Measurements from ENCODE around the gene ARID3C.
"Not testable (repeated sequence)": the region's sequence is repeated elsewhere in the genome, so short reads cannot be mapped to it uniquely, and the experiment has no call there.

Gene ARID3C

DNA sequence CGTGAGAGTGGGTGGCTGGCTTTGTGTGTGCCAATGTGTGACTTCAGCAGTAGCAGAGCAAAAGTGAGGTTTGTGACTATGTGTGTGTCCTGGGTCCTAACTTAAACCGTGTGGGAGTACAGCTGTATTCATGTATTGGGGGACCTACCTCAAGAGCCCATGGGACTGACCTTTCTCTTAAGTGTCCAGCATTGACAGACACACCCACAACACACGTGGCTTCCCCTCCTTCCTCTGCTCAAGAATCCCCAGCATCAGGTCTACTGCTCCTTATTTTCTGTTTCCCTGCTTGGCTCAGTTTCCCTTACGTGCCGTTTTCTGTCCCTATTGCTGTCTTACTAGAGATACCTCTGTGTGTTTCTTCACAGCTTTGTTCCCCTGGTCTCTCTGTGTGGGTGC lies 23.7 kb upstream of the ARID3C start:
- no peak for DNase-seq (ENCODE audit: low spot score)

DNA sequence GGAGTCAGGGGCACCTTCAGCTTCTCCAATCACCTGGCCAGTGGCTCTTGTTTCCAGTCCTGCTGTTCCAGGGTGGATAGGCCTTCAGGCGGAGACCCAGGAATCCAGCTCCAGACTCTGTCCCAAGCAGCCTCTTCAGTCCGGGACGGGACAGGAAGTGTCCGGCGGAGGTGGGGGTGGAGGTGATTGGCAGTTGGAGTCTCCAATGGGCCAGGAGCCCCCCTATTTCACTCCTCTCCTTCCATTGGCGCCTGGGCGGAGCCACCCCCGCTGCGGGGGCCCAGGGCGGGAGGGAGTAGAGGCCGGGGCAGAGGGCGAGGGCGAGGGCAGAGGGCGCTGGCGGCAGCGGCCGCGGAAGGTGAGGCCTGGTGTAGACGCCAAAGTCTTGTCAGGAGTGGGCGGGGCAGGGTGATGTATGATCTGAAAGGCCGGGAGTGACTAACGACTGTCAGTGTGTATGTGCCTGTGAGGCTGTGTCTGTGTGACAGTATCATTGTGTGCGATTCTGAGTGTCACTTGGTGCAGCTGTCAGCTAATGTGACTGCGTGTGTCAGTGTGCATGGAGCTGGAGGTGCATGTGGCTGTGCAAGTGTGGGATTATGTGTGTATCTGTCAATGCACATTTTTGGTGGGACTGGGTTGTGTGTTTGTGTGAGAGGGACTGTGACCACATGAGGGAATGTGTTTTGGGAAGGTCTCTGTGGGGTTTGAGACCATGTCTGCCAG lies 23.2 kb upstream of the ARID3C start, which contains the start of gene IL11RA:
IL11RA (plus strand) TSS at position 310 of the 726 bp plus-strand sequence. CDS start 3,033 bp downstream, outside the sequence.
- peak; percentile 84 for DNase-seq (ENCODE audit: low spot score)

DNA sequence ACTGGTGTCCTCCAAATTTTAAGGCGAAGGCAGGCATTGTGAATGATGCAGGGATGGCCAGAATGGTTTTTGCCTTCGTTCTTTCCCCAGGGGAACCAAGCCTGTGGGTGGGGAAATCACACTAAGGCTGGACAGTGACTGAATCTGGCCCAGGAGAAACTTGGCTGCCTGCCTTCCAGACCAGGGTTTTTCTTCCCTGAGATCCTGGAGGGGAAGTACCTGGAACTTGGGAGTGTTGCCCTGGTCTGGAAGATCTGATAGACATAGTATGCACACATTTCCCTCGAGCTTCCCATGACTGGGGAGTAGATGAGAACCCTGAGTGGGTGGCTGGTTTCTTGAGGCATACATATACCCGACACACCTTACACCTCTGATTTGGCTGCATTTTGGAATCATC lies 22.5 kb upstream of the ARID3C start:
- no peak for DNase-seq (ENCODE audit: low spot score)

DNA sequence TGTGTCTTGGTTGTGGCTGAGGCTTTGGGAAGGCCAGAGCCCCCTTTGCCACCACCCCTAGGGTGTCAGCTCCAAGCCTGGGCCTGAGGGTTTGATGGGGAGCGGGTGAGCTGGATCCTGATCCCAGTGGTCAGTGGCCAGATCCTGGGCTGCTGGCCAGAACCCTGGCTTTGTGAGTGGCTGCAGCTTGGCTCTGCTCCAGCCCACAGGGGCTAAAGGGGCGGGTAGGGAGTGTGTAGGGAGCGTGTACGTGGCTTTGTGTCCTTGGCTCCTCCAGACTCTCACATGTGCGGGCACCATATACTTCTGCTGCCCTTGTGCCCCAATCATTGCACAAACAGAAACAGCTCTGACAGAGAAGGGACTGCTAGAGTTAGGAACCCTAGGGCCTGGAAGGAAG lies 21.9 kb upstream of the ARID3C start:
- DNase-seq (ENCODE audit: low spot score): no peak

DNA sequence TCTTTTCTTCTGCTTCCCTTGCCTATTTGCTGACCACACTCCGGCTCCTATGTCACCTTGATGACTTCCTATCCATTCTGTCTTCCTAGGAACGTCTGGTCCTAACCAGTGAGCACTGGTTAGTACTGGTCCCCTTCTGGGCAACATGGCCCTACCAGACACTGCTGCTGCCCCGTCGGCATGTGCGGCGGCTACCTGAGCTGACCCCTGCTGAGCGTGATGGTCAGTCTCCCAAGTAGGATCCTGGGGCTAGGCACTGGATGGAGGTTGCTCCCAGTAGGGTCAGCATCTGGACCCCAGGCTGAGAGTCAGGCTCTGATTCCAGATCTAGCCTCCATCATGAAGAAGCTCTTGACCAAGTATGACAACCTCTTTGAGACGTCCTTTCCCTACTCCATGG lies 19.8 kb upstream of the ARID3C start:
- DNase-seq (ENCODE audit: low spot score): no peak

DNA sequence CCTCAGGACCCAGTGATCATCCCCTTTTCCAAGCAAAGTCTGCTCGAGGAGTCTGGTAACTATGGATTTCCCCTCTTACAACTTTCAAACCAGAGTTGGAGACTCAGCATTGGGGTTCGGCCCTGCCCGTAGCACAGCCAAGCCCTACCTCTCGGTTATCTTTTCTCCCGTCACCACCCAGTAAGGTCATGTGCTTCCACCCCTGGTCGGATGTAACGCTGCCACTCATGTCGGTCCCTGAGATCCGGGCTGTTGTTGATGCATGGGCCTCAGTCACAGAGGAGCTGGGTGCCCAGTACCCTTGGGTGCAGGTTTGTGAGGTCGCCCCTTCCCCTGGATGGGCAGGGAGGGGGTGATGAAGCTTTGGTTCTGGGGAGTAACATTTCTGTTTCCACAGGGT lies 18.8 kb upstream of the ARID3C start:
- DNase-seq (ENCODE audit: low spot score): no peak

DNA sequence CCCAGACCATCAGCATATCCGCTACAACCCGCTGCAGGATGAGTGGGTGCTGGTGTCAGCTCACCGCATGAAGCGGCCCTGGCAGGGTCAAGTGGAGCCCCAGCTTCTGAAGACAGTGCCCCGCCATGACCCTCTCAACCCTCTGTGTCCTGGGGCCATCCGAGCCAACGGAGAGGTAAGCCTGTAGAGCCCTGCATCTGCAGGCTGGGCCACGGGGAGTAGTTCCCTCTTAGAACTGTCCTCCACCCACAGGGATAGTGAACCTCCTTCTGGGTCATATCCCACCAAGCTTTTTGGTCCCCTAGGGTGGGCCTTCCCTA lies 18.2 kb upstream of the ARID3C start:
- no peak for DNase-seq (ENCODE audit: low spot score)

DNA sequence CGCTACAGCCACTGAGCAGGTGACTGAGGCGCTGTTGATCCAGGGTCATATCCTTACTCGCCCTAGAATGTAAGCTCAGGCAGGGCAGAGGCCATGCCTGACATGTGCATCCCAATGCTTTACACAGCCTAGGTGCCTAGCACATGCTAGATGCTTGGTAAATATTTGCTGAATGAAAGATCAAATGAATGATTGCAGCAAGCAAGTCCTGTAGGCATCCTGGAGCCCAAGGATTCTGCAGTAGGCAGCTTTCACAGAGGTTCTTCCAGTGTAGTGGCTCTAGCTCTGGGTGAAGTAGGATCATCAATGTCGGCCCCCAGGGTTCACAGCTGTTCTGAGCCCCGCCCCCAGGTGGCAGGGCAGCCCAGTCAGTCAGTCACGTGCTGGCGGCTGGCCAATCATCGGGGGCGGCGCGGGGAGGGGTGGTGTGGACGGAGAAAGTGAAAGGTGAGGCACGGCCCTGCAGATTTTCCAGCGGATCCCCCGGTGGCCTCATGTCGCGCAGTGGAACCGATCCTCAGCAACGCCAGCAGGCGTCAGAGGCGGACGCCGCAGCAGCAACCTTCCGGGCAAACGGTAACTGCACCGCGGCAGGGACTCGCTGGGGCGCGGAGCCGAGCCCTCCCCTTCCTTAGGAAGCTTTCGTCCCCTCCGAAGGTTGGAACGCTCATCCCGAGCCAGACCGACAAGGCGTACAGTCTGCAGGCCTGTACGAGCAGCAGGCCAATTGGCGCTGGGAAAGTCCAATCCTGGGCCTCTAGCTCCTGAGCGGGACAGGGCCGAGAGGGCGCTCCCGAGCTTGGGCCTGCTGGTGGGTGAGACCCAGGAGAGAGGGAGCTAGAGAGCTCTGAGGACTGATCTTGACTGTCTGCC lies 17.6 kb upstream of the ARID3C start, which contains the start of gene GALT:
GALT (plus strand) TSS at position 465 of the 873 bp plus-strand sequence; CDS start at position 495, 30 bp downstream.
- peak; percentile 84 for DNase-seq (ENCODE audit: low spot score)

DNA sequence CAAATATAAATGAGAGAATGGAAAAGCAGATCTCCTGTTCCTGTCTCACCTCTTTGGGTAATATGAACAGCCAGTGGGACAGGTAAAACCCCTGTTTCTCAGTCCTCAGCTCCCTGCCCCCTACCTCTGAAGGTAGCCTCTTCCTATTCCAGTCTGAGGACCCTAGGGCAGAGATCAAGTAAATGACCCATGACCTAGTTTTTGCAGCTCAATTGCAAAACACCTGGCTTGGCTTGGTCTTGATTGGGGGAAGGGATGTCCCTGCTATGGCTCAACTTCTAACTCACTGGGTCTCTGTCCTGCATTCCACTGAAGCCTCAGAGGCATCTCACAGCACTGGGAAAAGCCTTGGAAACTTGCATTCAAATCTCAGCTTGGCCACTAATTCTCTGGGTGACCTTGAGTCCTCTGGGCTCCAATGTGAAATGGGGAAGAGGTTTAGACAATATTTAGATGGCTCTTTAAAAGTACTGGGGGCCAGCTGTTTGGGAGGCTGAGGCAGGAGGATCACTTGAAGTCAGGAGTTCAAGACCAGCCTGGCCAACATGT lies 16.0 kb upstream of the ARID3C start:
- no peak for DNase-seq (ENCODE audit: low spot score)

DNA sequence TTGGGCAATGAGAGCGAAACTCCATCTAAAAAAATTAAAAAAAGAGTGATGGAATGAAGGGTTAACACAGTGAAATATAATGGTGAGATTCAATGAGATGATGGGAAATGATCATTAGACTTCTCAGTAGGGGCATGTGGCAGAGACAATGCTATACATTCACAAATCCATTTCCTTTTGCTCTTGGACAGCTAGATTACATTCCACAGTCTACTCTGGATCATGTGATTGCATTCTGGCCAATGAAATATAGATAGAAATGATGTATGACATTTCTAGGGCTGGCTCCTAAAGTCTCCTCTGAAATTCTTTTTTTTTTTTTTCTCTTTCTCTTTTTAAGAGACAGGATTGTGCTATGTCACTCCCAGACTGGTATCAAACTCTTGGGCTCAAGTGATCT lies 13.8 kb upstream of the ARID3C start:
- DNase-seq (ENCODE audit: low spot score): no peak

DNA sequence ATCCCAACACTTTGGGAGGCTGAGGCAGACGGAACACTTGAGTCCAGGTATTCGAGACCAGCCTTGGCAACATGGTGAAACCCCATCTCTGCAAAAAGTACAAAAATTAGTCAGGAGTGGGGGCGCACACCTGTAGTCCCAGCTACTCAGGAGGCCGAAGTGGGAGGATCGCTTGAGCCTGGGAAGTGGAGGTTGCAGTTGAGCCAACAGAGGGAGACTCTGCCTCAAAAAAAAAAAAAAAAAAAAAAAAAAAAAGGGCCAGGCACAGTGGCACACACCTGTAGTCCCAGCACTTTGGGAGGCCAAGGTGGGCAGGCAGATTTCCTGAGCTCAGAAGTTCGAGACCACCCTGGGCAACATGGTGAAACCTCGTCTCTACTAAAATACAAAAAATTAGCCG lies 10.5 kb upstream of the ARID3C start:
- DNase-seq (ENCODE audit: low spot score): not testable (repeated sequence)

DNA sequence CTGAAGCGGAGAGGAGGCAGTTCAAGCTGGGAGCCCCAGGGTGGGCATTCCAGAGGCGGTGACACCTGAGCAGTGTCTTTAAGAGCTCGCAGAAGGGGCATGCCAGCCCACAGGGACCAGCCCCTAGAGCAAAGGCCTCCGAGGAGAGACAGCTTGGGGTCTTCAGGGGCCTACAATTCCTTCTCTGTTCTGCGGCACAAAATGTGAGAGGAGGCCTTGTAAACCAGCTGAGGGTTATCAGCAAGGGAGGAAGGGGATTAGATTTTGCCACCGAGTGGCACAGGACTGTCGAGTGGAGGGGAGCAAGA lies 9.2 kb upstream of the ARID3C start:
- DNase-seq (ENCODE audit: low spot score): no peak

DNA sequence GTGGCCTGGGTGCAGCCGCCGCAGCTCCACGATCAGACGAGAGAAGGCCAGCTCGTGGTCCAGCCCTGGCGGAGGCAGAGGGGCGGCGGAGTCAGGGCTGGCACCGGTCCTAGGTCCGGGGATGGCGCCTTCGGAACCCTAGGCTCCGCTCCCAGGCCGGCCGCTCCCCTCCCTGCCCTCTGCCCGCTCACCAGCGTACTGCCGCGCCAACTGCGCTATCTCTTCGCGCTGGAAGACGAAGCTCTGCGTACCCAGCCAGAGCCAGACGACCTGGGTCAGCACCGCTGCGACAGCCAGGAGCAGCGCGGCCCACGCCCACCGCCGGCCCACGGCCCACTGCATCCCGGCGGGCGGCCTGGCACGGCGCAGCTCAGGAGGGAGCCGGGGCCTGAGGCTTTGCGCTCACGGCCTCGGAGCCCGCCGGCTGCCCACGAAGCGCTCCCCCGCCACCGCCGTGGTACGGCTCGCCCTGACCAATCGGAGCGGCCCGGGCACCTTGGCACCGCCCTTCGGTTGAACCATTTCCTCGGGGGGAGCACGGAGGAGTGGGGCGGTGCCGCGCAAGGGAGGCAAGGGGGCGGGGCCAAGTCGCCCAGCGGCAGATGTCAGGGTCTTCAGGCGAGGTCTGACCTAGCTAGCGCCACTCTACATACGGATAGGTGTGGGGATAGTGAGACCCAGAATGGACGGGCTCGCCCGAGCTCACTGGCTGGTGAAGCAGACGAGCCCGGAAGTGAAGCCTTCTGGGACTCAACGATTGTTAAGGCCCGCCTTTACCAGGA lies 8.7 kb upstream of the ARID3C start, which contains the start of gene SIGMAR1:
SIGMAR1 (minus strand) TSS at position 432 of the 782 bp plus-strand sequence; CDS start at position 342, 90 bp downstream.
- DNase-seq (ENCODE audit: low spot score): peak; percentile 77

DNA sequence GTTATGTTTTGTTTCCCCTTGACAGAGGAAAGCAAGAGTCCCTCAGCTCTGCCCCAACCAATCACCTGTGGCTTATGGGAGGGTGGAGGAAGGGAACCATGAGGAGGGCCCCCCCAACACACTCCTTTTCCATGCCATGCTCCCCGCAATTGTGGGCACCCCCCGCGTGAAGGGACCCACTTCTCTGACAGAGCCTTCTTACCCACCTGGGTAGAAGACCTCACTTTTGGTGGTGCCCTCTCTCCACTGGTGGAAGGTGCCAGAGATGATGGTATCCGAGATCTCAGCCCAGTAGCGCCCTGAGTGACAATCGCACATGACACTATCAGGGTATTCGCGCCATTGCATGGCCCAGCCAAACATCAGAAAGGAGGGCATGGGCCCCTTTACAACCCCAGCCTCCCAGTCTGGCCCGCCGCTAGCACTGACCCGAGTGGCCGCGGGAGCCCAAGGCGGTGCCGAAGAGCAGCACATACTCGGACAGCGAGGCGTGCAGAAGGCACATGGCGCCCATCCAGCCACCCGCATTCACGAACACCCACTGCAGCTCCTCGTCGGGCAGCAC lies 8.0 kb upstream of the ARID3C start:
- DNase-seq (ENCODE audit: low spot score): no peak

DNA sequence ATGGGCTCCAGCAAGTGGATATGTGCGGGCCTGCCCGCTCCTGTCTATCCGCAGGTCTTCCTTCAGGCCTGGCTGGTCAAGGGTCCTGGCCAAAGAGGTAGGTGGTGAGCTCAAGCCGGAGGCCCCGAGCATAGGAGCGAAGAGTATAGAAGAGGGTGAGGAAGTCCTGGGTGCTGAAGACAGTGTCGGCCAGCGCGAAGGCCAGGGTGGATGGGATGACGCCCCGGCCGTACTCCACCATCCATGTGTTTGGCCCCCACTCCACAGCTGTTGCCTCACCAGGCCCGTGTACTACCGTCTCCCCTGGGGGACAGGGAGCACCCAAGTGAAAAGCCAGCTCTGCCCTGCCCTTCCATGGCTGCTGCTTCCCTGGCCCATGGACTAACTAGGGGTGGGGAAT lies 6.7 kb upstream of the ARID3C start:
- no peak for DNase-seq (ENCODE audit: low spot score)

DNA sequence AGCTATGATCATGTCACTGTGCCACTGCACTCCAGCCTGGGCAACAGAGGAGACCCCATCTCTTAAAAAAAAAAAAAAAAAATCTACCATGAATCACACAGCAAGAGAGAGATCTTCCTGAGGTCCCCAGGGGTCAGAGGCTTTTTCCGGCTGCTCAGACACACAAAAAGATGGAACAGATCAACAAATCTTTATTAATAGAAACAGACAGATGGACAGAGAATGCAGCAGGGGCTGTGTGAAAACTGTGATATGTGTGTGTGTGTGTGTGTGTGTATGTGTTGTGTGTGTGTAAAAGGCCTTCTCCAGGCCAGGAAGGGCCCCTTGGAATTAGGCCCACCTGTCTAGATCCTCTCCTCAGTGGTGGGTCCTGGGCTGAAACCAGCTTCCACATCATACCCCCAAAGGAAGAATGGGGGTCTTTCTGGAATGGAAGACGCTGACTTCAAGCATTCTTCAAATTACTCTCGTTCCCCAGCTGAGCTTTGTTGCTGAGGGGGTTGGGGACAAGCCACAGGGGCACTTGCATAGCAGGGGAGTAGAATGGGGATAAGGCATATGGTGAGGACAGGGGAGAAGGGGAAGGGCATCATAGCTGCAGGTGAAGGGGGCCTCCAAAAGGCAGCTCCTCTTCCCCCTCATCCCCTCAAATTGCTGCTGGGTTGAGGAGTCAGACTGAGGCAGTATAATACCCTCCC lies 5.8 kb upstream of the ARID3C start:
- DNase-seq (ENCODE audit: low spot score): no peak

DNA sequence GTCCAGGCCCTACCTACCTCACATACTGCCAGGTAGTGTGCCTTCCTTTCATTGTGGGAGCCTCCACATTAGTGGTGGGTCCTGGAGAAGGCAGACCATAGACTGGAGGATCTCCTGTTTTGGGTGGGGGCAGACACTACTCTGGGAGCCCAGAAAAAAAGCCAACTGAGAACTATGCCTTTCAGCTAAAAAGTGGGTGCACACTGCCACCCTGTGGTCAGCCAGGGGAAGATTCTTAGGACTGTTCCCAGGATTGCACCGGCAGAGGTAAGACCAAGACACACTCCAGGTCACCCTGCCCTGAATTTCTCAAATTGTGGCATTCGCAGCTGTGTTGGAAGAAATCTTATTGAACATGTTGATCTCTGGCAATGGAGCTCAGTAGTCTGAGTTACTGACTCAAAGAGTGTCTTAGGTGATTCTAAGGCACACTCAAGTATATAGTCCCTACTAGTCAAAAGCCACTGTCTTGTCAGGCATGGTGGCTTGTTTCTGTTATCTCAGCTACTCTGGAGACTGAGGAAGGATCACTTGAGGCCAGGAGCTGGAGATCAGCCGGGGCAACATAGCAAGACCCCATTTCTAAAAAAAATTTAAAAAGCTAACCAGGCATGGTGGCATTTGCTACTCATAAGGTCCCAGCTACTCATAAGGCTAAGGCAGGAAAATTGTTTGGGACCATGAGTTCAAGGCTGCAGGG lies 5.1 kb upstream of the ARID3C start:
- DNase-seq (ENCODE audit: low spot score): peak; percentile 65

DNA sequence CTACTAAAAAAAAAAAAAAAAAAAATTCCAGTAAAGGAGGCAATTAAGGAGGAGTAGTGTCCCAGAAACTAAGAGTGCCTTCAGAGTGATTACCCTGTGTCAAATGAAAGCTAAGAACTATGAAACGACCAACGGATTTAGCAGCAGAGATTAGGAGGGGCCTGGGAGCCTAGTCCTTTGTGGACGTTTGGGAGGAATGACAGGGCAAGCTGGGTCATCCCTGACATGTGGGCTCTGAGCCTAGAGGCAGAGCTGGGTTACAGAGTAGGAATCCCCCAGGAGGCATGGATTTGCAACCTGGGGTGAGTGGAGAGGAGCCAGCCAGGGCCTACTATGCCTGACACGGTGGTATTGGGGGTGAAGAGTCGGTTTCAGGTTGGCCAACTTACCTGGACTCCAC lies 4.3 kb upstream of the ARID3C start:
- DNase-seq (ENCODE audit: low spot score): no peak

DNA sequence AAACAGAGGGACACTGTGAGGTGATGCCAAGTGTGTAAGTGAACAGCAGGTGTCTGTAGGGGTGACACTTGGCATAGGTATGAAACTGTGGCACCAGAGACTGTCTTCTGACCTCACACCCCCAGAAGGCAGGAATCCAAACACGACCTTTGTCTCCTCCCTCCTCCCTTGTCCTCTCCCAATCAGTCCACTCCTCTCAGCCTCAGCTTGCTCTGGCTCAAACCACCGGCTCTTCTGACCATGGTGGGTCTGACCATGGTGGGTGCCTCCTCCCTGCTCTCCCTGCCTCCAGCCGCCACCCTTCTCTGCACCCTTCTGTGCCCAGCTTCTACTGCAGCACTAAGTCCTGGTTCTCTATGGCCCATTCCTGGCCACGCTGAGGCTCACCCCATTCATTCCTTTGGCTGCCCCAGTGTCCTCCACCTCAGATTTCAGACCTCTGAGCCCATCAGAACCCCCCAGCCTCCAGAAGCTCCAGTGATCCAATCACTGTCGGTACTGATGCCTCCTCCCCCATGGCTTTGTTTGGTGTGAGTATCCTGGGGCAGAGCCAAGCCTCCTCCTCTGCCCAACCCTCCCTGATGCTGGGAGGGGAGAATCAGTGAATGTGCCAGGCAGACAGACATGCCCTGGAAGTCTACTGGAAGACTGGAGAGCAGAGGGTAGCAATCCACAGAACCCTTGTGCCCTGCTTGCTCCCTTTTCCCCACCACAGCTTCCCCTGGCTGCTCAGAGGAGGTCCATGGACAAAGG lies 1.7 kb upstream of the ARID3C start:
- DNase-seq (ENCODE audit: low spot score): no peak

DNA sequence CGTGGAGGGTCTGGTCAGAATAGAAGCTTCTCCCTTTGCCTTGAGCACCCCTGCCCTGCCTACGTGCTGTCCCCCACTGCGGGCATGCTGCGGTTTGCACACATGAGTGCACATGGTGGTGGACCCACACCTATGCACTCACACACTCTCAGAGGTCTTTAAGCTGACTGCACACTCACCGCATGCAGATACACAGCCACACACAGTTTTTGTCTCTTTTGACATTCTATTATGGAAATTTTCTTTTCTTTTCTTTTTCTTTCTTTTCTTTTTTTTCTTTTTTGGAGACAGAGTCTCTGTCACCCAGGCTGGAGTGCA lies 584 bp upstream of the ARID3C start:
- no peak for DNase-seq (ENCODE audit: low spot score)

Data from HuH-7.5 (cell line).